ENCODE measurements around the gene CAB39L.

CAB39L gene

DNA sequence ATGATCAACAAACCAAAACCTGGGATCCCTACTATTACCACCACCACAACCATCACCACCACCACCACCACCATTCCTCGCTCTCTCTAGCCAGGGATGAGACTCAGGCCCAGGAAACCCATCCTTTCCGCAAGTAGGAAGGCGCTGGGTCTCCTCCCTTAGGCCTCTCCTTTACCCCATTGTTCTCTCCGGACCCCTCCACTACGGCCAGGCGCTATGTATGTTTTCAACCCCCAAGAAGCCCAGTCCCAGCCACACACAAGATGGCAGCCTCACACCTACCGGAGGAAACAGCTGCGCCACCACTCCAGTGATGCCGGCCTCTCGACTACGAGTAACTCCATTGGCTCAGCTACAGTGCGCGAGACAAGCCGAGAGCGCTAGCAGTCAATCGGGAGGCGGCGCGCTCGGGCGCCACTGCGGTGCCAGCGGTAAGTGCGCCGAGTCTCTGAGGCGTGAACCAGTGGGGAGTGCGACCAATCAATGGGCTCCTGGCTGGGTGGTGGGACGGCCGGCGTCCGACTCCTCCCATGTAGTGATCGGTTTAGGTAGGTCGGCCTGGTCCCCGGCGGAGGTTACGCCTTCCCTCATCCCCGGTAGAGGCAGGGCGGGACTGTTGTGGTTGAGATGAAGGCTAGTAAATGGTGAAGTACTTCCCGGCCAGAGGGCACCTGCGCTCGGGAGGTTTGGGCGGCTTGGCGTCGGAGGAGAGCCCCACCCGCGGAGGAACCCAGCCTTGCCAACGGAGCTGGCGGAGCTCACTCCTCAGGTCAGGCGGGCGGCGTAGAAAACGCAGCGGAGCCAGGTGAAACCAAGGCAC is at the start of gene CAB39L, which contains the start of gene SETDB2:
TSS of gene CAB39L (minus strand) at position 361 of the 820 bp plus-strand sequence. CDS start 61,154 bp downstream, outside the sequence.
TSS of gene SETDB2 (plus strand) at position 571 of the 820 bp plus-strand sequence. CDS start 7,620 bp downstream, outside the sequence.
- FAIRE-seq: peak; percentile 97

DNA sequence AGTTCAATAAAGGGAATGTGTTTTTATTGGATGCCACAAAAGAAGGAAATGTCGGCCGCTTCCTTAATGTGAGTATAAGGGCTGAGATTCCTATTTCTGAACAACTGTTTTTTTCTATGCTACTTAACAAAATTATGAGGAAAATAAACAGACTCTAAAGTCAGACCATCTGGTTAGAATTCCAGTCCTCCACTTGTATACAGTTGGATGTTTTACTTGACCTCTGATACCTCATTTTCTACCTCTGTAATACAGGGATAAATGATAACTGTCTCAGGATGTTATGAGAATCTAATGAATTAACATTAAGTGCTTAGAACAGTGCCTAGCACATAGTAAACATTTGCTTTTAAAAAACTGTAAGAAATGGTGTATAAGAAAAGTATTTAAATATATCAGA is 44.7 kb upstream of the CAB39L start:
- FAIRE-seq: peak; percentile 38

DNA sequence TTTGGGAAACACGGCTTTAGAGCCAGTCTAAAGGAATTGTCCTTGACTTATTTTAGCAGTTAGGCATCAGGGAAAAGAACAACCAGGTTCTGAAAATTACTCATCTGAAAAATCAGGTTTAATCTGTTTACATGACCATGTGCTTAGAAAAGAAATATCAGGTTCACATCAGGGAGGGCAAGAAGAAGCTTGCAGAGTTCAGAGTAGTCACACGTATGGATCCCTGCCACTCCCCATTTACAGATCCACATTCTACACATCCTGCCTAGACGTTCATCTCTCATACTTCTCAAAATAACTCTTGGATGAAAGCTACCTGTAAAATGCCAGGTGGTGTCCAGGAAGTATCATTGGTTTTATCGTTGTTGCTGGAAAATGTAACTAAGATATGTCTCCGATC is 37.9 kb upstream of the CAB39L start:
- FAIRE-seq: no peak

DNA sequence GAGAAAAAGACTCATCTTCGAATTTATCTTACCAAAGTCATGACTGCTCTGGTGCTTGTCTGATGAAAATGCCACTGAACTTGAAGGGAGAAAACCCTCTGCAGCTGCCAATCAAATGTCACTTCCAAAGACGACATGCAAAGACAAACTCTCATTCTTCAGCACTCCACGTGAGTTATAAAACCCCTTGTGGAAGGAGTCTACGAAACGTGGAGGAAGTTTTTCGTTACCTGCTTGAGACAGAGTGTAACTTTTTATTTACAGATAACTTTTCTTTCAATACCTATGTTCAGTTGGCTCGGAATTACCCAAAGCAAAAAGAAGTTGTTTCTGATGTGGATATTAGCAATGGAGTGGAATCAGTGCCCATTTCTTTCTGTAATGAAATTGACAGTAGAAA is 32.7 kb upstream of the CAB39L start:
- FAIRE-seq: no peak

DNA sequence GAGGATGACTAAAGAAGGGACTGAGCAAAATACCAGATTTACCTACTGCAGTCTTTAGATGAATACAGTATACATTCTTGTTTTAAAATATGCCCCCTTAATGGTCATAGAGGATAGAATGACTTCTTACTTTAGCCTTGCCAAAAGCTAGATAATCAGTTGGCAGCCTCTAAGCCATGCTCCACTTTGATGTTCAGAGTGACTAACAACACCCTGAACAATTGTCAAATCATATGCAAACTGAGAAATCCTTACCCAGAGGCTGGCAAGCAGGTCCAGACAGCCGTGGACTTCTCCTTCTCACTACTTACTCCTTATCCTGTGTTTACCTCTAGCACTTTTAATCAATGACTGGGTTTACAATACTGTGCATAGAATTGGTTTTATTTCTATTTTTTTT is 28.3 kb upstream of the CAB39L start:
- FAIRE-seq: no peak

DNA sequence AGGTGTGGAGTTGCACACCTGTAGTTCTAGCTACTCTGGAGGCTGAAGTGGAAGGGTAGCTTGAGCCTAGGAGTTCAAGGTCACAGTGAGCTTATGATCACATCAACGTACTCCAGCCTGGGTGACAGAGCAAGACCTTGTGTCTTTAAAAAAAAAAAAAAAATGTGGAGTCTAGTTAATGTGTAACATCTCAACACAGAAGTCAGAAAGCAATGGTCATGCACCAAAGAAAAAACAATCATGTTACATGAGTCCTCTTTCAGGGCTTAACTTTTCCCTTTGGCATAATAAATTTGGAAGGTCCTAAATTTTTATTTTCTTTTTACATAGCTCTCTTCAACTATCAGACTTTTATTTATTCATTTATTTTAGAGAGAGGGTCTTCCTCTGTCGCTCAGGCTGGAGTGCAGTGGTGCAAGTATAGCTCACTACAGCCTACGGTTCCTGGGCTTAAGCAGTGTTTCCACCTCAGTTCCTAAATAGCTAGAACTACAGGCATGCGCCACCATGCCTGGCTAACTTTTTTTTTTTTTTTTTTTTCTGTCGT is 22.5 kb upstream of the CAB39L start:
- peak; percentile 61 for FAIRE-seq

DNA sequence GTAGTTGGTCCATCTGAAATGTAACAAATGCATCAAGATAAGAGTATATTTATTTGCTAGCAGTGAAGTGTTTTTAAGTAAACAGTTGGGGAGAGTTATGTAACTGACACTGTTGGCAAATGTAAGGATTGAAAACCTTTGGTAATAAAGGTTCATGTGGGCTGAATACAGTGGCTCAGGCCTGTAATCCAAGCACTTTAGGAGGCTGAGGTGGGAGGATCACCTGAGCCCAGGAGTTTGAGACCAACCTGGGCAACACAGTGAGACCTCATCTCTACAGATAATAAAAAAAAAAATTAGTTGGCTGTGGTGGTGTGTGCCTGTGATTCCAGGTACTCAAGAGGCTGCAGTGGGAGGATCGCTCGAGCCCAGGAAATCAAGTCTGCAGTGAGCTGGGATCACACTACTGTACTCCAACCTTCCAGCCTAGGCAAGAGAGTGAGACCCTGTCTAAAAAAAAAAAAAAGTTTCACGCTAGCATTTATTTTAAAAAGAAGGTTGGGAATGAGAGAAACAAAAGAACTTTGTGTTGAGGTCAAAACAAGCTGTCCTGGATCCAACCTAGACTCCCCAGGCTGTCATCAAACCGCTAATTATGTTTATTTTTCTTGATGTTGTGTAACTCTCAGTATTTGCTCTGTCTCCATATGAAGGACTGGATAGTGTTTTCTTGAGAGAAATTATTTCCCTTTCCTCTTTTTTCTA is 20.9 kb upstream of the CAB39L start:
- no peak for FAIRE-seq

DNA sequence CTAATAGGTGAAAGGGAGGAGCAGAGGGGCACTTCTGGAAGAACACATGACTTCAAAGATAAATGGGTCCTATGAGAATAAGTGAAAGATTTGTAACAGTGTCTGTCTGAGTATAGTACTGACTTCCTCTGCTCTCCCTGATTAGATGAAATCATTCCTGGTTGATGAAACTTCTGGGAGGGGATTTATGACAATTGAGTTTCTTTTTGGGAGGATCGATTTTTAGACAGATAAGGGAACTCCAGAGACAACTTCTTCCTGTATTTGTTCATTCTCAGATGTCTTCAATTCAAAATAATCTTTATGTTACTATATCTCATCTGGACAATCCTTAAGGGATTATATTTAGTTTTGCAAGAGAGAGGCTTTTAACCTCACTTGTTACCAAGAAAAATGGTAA is 20.2 kb upstream of the CAB39L start:
- FAIRE-seq: no peak

DNA sequence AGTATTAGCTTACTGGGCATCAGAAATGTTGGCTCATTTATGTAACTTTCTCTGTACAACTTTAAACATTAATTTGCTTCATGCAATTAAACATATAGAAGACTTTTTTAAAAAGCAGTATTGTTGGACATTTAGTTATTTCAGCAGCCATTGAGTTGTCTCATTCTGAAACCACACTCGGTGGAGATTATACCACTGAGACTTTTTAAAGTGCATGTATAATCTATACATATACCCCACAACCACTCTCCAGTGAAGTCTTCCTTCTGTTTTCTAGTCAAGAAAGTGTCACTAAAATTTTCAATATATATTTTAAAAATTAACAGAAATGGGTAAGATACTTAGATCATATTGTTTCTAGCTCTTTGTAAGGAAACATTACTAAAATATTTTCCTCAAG is 15.7 kb upstream of the CAB39L start:
- FAIRE-seq: no peak

DNA sequence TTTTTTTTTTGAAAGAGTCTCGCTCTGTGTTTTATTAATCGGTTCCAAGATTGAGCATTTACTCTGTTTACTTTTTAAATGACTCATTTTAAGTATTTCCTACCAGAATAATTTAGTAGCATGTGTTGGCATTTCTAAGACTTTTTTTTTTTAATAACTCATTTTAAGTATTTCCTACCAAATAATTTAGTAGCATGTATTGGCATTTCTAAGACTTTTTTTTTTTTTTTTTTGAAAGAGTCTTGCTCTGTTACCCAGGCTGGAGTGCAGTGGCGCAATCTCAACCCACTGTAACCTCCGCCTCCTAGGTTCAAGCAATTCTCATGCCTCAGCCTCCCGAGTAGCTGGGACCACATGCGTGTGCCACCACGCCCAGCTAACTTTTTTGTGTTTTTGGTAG is 13.4 kb upstream of the CAB39L start:
- peak; percentile 78 for FAIRE-seq

DNA sequence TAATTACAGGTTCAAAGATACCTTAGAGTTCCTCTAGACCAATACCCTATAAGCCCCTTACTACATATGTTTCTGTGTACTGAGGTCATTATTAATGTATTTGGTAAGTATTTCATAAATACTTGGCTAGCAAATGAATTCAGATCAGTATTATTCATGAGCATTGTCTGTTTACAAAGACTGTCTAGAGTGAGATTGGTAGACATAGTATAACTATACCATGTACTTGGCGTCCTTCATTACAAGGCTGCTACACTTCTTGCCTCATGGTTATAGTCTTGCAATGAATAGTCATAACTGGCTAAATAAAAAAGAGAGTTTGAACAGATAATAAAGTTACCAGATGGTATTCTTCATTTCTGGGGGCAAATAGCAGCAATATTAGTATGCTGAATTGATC is 12.3 kb upstream of the CAB39L start:
- FAIRE-seq: no peak

DNA sequence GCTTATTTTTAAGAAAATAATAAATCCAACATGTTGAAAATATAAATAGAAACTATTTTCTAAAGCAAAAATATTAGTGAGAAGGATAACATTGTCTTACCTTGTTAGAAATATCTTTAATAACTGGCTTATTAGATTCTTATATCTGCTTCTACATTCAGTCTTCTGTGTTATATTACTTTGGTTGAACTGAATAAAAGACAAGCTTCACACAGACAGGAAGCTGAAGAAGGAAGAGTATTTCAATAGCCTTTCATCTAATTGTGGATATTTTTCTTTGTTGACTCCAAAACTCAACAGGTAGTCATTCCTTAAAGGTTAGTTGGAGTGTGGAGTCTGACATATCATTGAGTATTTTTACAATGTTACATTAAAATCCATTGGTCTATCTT is 11.1 kb upstream of the CAB39L start:
- no peak for FAIRE-seq

DNA sequence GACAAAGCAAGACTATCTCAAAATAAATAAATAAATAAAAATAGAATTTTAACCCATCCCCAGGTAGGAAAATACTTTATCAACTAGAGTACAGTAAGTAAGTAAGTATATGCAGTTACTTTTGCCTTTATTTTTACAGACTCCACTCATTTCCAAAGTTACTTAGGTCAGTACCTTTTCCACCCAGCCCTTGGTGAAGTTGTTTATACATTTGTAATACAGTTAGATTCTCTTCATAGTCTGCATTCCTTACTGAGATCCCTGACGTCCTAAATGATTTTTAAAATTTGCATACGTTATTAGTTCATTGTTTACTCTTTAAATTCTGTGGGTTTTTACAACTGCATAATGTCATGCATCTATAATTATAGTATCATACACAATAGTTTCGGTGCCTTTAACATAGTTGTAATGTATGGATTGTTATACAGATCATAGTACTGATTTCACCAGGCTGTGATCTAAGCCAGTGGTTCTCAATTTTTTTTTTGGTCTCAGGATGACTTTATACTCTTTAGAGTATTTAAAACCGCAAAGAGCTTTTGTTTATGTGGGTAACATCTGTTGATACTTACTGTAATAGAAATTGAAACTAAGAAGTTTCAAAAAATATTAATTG is 10.6 kb upstream of the CAB39L start:
- FAIRE-seq: peak; percentile 86

DNA sequence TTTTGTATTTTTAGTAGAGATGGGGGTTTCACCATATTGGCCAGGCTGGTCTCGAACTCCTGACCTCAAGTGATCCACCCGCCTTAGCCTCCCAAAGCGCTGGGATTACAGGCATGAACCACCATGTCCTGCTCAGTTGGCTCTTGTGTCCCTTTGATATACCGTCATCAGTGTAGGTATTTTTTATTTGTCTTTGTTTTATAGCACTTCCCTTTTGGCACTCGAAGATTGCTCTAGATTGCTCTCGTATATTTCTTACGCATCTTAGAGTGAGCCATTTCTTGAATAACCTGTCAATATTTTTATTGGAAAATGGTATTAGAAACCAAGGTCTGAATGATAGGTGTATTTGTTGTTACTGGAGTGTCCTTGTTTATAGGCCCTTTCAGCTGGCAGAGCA is 9.6 kb upstream of the CAB39L start:
- FAIRE-seq: no peak

DNA sequence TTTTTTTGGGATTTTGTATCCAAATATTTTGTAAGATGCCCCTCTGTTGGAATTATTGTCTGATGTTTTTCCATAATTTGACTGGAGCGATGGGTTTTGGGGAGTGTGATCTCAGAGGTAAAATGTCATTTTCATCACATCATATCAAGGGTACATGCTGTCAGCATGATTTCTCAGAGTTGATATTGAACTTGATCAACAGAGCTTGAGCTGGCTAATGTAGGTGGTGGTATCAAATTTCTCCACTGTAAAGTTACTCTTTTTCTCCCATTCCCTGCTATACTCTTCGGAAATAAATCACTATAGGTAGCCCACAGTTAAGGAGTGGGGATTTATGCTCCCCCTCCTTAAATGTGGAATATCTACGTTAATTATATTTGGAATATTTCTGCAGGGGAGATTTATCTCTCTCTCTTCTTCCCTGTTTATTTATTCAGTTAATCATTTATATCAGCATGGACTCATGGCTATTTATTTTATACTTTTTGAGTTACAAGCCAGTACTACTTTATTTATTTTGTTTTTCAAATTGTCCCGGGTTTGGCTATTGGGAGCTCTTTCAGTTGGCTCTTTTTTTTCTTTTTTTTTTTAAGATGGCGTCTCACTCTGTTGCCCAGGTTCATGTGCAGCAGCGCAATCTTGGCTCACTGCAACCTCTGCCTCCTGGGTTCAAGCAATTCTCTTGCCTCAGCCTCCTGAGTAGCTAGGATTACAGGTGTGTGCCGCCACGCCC is 9.0 kb upstream of the CAB39L start:
- no peak for FAIRE-seq

DNA sequence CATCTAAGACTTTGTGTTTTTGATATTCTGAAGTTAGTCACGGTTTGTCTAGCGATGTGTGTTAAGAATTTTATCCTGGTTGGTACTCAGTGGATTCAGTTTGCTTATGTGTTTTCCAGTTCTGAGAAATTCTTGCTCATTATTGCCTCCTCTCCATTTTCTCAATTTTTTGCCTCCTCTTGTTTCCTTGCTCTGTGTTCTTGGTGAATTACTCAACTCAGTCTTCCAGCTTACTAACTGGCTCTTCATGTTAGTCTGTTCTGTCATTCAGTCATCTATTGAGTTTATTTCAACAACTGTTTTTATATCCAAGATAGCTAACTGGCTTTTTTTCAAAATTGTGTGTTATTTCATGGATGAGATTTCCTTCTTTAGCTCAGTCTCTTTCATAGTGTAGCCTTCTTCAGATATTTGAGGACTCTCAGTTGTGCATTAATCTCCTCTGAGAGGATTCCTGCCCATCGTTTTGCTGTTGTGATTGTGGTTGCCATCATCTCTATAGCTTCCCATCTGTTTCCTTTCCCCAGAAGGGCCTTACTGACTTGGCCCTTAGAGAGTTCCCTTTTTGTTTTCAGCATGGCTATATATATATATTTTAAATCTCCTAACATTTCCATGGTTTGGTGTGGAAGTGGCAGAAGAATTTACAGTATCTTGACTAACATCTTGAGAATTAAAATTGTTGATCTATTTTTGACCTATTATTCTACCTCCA is 6.4 kb upstream of the CAB39L start:
- FAIRE-seq: no peak

DNA sequence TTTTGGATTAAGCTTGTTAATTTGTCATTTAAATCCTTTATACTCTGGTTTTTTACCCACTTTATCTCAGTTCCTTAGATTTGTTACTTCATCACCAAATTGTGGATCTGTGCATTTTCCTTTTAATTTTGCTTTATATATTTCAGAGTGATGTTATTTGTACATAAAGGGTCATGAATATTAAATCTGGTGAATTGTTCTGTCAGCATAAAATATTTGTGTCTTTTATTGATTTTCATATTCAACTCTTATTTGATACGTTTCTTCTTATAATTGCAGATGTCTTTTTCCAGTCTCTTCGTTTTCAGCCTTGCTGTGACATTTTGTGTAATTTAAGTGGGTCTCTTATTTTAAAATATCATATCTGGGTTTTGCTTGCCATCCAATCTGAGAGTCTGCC is 4.9 kb upstream of the CAB39L start:
- FAIRE-seq: peak; percentile 17

DNA sequence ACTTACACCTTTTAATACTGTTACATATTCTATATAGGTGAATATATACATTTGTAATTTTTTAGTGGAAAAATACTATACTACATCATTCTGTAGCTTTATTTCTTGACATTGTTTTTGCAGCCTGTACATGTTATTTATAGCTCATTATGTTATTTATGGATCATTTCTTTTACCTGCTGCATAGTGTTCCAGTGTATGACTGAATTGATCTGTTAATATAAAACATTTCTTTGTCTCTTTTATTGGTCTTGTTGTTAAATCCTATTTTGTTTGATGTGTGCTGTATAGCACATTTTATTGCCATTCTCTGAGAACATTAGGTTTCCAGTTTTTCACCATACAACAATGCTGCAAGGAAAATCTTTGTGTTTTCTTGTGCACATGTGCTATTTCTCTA is 2.6 kb upstream of the CAB39L start:
- peak; percentile 41 for FAIRE-seq

DNA sequence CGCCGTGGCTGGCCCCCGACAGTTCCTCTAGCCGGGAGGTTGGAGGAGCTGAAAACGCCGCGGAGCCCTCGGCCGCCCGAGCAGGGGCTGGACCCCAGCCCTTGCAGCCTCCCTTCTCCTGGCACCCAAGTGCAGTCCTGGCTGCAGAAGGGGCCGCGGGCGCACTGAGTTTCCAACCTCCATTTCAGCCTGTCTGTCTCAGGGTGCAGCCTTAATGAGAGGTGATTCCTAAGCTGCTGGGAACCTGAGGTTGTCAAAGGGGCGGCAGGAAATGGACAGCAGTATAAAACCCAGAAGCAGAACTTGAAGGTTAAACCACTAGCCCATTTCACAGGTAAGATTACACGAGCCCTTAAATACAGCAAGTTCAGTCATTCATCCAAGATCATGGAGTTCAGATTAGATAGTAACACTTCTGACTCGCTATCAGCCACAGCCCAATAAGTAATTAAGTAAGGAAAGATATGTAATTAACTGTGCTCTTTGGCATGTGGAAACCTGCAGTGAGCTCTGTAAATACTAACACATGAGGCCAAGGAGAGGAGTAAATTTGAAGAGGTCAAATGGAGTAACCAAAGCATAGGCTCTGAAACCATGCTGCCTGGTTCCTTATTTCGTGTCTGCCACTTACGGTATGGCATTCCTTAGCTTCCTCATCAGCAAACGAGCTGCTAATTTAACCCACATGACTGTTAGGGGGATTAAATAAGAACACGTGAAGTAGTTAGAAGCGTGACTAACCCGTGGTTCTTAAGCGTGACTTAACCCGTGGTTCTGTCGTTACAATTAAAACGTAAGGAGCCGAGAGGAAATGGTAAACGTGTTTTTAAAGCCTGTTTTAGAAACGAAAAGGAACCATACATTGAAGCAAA is 896 bp upstream of the CAB39L start:
- no peak for FAIRE-seq

DNA sequence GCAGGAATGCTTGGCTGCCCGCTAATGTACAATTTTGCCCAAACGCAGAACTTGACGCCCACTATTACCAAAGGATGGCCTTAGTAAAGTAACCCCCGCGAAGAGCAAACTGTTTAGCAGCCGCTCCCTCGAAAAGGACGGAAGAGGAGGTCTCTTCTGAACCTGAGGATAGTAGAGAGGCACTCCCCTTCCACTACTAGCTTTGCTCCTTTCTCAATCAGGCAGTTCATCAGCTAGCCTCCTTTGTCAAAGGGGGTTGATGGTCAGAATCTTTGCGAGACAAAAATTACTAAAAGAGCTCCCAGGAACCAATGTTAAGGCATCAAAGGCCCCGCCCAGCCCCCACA is 534 bp downstream of the CAB39L start:
- no peak for FAIRE-seq

DNA sequence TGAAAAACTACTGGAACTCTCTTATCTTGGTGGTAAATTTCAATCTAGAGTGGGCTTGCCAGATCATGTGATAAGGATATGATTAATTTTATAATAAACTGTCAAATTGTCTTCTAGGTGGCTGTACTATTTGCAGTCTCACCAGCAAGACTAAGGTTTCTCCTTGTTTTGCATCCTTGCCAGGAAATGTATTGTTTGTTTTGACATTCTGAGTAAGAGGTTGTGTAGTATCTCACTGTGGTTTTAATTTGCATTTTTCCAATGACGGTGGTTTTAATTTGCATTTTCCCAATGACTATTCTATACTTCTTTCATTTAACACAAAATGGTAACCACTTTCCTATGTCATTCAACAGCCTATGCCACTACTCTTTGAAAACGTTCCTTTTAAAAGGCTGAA is 2.0 kb downstream of the CAB39L start:
- no peak for FAIRE-seq
